ENCODE results near the gene GAS6.

The GAS6 gene

GRCh38 chr13:113887700-113888201, 23.9 kb upstream of the GAS6 start:
- no peak for FAIRE-seq

- no peak for FAIRE-seq
Observed at GRCh38 chr13:113886561-113887112, 22.8 kb upstream of the GAS6 start.

- no peak for FAIRE-seq
Observed at GRCh38 chr13:113884821-113885220, 20.9 kb upstream of the GAS6 start.

- no peak for FAIRE-seq
Observed at GRCh38 chr13:113883921-113884804, 20.3 kb upstream of the GAS6 start.

- FAIRE-seq: no peak
Observed at GRCh38 chr13:113883314-113883811, 19.5 kb upstream of the GAS6 start.

- FAIRE-seq: no peak
Observed at GRCh38 chr13:113882716-113883115, 18.8 kb upstream of the GAS6 start.

GRCh38 chr13:113882267-113882630, 18.4 kb upstream of the GAS6 start:
- no peak for FAIRE-seq

- no peak for FAIRE-seq
Observed at GRCh38 chr13:113881614-113882266, 17.9 kb upstream of the GAS6 start.

- no peak for FAIRE-seq
Observed at GRCh38 chr13:113880651-113881611, 17.1 kb upstream of the GAS6 start.

GRCh38 chr13:113879494-113880360, 15.9 kb upstream of the GAS6 start:
- FAIRE-seq: no peak

- no peak for FAIRE-seq
Observed at GRCh38 chr13:113879017-113879416, 15.1 kb upstream of the GAS6 start.

GRCh38 chr13:113877149-113877990, 13.5 kb upstream of the GAS6 start:
- FAIRE-seq: no peak

GRCh38 chr13:113876346-113877148, 12.7 kb upstream of the GAS6 start:
- FAIRE-seq: no peak

- no peak for FAIRE-seq
Observed at GRCh38 chr13:113875837-113876281, 12.0 kb upstream of the GAS6 start.

GRCh38 chr13:113875429-113875815, 11.5 kb upstream of the GAS6 start:
- no peak for FAIRE-seq

GRCh38 chr13:113874579-113875428, 10.9 kb upstream of the GAS6 start:
- no peak for FAIRE-seq

- FAIRE-seq: no peak
Observed at GRCh38 chr13:113874177-113874576, 10.3 kb upstream of the GAS6 start.

- FAIRE-seq: no peak
Observed at GRCh38 chr13:113869263-113869662, 5.4 kb upstream of the GAS6 start.
